GM23338 (cell line): ENCODE results near the gene ANGPT4. TPM values are rescaled to one million over a fixed set of nuclear protein-coding genes. Genes with fewer than 3 reads are reported as not detected.

Source experiments
- ATAC-seq: fragments of 200-7000 bp; cut with Tn5 transposase; 3 replicates; pipeline ENCODE4 v1.9.1; 2020
- DNase-seq: peaks from one replicate; pipeline ENCODE4 v3.0.0-alpha.2; 2015; ENCODE audit warnings: low spot score
- H2AFZ ChIP-seq: fragments of 200-600 bp; sonication (generic); 2 replicates; pipeline ENCODE4 v1.8.0; 2016; ENCODE audit warnings: antibody characterized with exemption, mild to moderate bottlenecking, moderate library complexity
- H3F3A ChIP-seq: fragments of 200-600 bp; sonication (generic); replicated peaks from 2 replicates; pipeline ENCODE4 v1.8.0; 2017; ENCODE audit warnings: antibody characterized with exemption, mixed run types, low read depth
- H3K27ac ChIP-seq: fragments of 200-600 bp; sonication (generic); 2 replicates; pipeline ENCODE4 v1.6.1; 2016; ENCODE audit warnings: low read depth
- H3K27me3 ChIP-seq: fragments of 200-600 bp; sonication (generic); 2 replicates; pipeline ENCODE4 v1.8.0; 2016; ENCODE audit warnings: mild to moderate bottlenecking, mixed run types, moderate library complexity; ENCODE audit not compliant: insufficient read depth
- H3K36me3 ChIP-seq: fragments of 200-600 bp; sonication (generic); 2 replicates; pipeline ENCODE4 v1.8.0; 2016; ENCODE audit warnings: mild to moderate bottlenecking; ENCODE audit not compliant: insufficient read depth
- H3K4me1 ChIP-seq: fragments of 200-600 bp; sonication (generic); 2 replicates; pipeline ENCODE4 v1.8.0; 2016; ENCODE audit warnings: mild to moderate bottlenecking, moderate library complexity; ENCODE audit not compliant: insufficient read depth
- H3K4me2 ChIP-seq: fragments of 200-600 bp; sonication (generic); 2 replicates; pipeline ENCODE4 v1.7.1; 2017; ENCODE audit warnings: mixed run types
- H3K4me3 ChIP-seq: fragments of 200-600 bp; sonication (generic); 2 replicates; pipeline ENCODE4 v1.6.1; 2016; ENCODE audit warnings: mixed run types
- H3K79me2 ChIP-seq: fragments of 200-600 bp; sonication (generic); replicated peaks from 2 replicates; pipeline ENCODE4 v1.8.0; 2017; ENCODE audit warnings: mild to moderate bottlenecking; ENCODE audit not compliant: insufficient read depth
- H3K9me2 ChIP-seq: fragments of 200-600 bp; sonication (generic); 2 replicates; pipeline ENCODE4 v1.8.0; 2017; ENCODE audit not compliant: insufficient read depth
- H4K20me1 ChIP-seq: fragments of 200-600 bp; sonication (generic); replicated peaks from 2 replicates; pipeline ENCODE4 v1.8.0; 2017; ENCODE audit warnings: mild to moderate bottlenecking; ENCODE audit not compliant: insufficient read depth
- H3K27ac Mint-ChIP-seq: 2 replicates; pipeline ENCODE4 v1.8.0; 2020; ENCODE audit warnings: inconsistent platforms, mild to moderate bottlenecking, moderate library complexity, mixed read lengths
- H3K27me3 Mint-ChIP-seq: 3 replicates; pipeline ENCODE4 v1.8.0; 2022; ENCODE audit warnings: low read depth, mild to moderate bottlenecking, moderate library complexity, mixed read lengths, inconsistent platforms; ENCODE audit not compliant: insufficient read depth, poor library complexity
- H3K36me3 Mint-ChIP-seq: 3 replicates; pipeline ENCODE4 v1.8.0; 2021; ENCODE audit warnings: low read depth, mild to moderate bottlenecking, inconsistent platforms, moderate library complexity, mixed read lengths
- H3K4me1 Mint-ChIP-seq: 3 replicates; pipeline ENCODE4 v1.8.0; 2020; ENCODE audit warnings: mild to moderate bottlenecking, inconsistent platforms, mixed read lengths
- H3K4me3 Mint-ChIP-seq: 3 replicates; pipeline ENCODE4 v1.8.0; 2021; ENCODE audit warnings: moderate library complexity, mild to moderate bottlenecking, inconsistent platforms, mixed read lengths
- H3K9me3 Mint-ChIP-seq: 3 replicates; pipeline ENCODE4 v1.8.0; 2020; ENCODE audit warnings: moderate library complexity, mild to moderate bottlenecking, inconsistent platforms, mixed read lengths
- CREB1 ChIP-seq: fragments of 250-450 bp; sonication (Bioruptor Pico); IDR thresholded peaks from 2 replicates; pipeline ENCODE4 v1.5.0; 2020; ENCODE audit warnings: low read depth, mild to moderate bottlenecking, moderate library complexity
- EZH2 ChIP-seq: fragments of 200-600 bp; sonication (generic); IDR thresholded peaks from one replicate; pipeline ENCODE4 v1.8.0; 2017; ENCODE audit warnings: antibody characterized with exemption, mild to moderate bottlenecking, low read depth; ENCODE audit not compliant: unreplicated experiment
- EZH2phosphoT487 ChIP-seq: fragments of 200-600 bp; sonication (generic); IDR thresholded peaks from one replicate; pipeline ENCODE4 v1.8.1; 2018; ENCODE audit warnings: antibody characterized with exemption; ENCODE audit not compliant: unreplicated experiment
- JUNB ChIP-seq: IDR thresholded peaks from one replicate; pipeline ENCODE4 v1.6.1; 2016; ENCODE audit warnings: antibody characterized with exemption; ENCODE audit not compliant: unreplicated experiment
- NANOG ChIP-seq: IDR thresholded peaks from 2 replicates; pipeline ENCODE4 v1.6.1; 2016; ENCODE audit warnings: antibody characterized with exemption, borderline replicate concordance
- POLR2AphosphoS5 ChIP-seq: IDR thresholded peaks from 2 replicates; pipeline ENCODE4 v1.6.1; 2016; ENCODE audit warnings: antibody characterized with exemption, low read depth
- REST ChIP-seq: IDR thresholded peaks from one replicate; pipeline ENCODE4 v1.6.1; 2018; ENCODE audit warnings: antibody characterized with exemption; ENCODE audit not compliant: unreplicated experiment
- STAT1 ChIP-seq: IDR thresholded peaks from one replicate; pipeline ENCODE4 v1.6.1; 2016; ENCODE audit warnings: antibody characterized with exemption; ENCODE audit not compliant: unreplicated experiment
- ZNF114 ChIP-seq: fragments of 250-450 bp; sonication (Bioruptor Pico); IDR thresholded peaks from 2 replicates; pipeline ENCODE4 v1.5.0; 2020; ENCODE audit warnings: mild to moderate bottlenecking, moderate library complexity
- ZNF331 ChIP-seq: fragments of 250-450 bp; sonication (Bioruptor Pico); IDR thresholded peaks from 2 replicates; pipeline ENCODE4 v1.5.0; 2020; ENCODE audit warnings: low read depth, mild to moderate bottlenecking, moderate library complexity
- polyA plus RNA-seq: library from polyadenylated mRNA; unstranded; fragments of >200 nt; fragmentation: Nextera tagmentation; extraction: Ambion mirVana; gene quantifications from 2 replicates; pipeline ENCODE4 v1.2.1, GENCODE V29; 2016
- total RNA-seq: library from RNA; depleted of rRNA; stranded (reverse); fragments of >200 nt; shearing (Covaris generic); gene quantifications from 2 replicates; pipeline ENCODE4 v1.2.3, GENCODE V29; 2014
- TF ChIP-seq, protein P1 (sequence below), 2 experiments: fragments of 200-600 bp in 1 of 2; sonication (generic) in 1 of 2; conservative IDR thresholded peaks; 2 replicates each; pipeline versions ENCODE4 v1.5.1 to v1.6.1; 2016 to 2017; ENCODE audit warnings: antibody characterized with exemption in 2 of 2, low read depth in 2 of 2, mild to moderate bottlenecking in 2 of 2, moderate library complexity in 1 of 2
- TF ChIP-seq, protein P2 (sequence below): IDR thresholded peaks from 2 replicates; pipeline ENCODE4 v1.6.1; 2016; ENCODE audit warnings: antibody characterized with exemption

ANGPT4 gene
- total and polyA plus RNA-seq, 2 experiments from 2014 or later, result 0.17 TPM; not detected in 1

DNA sequence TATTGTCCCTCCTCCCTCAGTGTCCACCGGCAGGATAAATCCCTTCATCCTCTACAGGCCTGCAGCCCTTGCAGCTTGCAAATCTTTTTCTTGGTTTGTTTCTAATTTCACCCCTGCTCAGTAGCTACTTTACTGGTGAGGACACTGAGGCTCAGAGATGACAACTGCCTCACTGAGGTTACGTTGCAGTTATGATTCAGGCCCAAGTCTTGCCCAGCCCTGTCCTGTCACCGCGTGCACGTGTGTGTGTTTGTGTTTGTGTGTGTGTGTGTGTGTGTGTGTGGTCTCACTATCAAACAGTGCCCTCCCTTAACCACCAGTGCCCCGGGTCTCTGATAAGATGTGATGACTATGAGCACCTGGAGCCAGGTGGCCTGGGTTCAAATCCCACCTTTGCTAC, 61.5 kb downstream of the ANGPT4 start (continued):
- no peak for TF ChIP-seq CREB1 (CRISPR knock-in tag)
- TF ChIP-seq, protein P1, sequence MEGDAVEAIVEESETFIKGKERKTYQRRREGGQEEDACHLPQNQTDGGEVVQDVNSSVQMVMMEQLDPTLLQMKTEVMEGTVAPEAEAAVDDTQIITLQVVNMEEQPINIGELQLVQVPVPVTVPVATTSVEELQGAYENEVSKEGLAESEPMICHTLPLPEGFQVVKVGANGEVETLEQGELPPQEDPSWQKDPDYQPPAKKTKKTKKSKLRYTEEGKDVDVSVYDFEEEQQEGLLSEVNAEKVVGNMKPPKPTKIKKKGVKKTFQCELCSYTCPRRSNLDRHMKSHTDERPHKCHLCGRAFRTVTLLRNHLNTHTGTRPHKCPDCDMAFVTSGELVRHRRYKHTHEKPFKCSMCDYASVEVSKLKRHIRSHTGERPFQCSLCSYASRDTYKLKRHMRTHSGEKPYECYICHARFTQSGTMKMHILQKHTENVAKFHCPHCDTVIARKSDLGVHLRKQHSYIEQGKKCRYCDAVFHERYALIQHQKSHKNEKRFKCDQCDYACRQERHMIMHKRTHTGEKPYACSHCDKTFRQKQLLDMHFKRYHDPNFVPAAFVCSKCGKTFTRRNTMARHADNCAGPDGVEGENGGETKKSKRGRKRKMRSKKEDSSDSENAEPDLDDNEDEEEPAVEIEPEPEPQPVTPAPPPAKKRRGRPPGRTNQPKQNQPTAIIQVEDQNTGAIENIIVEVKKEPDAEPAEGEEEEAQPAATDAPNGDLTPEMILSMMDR (conservative IDR thresholded peaks at IDR 0.05; ENCODE audit: low read depth in 2 of 2), result no peak

DNA sequence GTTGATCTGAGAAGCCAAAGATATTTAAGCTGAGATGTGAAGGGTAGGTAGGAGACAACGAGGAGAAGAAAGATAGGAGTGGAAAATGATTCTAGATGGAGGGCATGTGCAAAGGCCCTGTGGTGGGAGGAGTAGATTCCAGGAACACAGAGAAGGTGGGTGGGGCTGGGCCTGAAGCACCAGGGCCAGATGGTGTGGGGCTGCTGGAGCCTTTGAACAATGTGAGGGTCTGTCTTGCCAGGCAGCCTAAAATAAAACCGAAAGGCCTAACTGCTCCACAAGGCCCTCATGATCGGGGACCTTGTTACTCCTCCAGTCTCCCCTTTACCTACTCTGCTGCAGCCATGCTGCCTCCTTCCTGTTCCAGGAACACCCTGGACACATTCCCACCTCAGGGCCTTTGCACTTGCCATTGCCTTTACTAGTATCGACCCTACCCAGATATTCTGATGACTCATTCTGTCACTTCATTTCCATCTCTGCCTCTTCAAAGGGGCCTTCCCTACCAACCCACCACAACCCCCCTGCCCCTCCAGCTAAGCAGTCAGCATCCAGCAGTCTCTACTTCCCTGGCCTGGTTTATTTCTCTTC, 62.6 kb downstream of the ANGPT4 start:
- H3K9me2 ChIP-seq, result no peaks in the 10 kb centered on the region
- Mint-ChIP-seq H3K9me3 (no peaks in the 10 kb centered on the region; the same call in 2 of the 3 replicates), H3K27ac (no peak overlapping the region), H3K36me3 (no peaks in the 10 kb centered on the region), H3K4me1 (no peaks in the 10 kb centered on the region), H3K4me3 (no peak overlapping the region), H3K27me3 (peaks cover 11% of the 10 kb centered on the region)
- no peaks in the 10 kb centered on the region for H3K4me1 ChIP-seq
- H3K79me2 ChIP-seq, result no peaks in the 10 kb centered on the region
- H2AFZ ChIP-seq, result no peak overlapping the region
- H3K36me3 ChIP-seq, result no peaks in the 10 kb centered on the region
- H3F3A ChIP-seq, result no peaks in the 10 kb centered on the region
- H3K4me2 ChIP-seq, result no peak overlapping the region
- H3K27me3 ChIP-seq, result no peaks in the 10 kb centered on the region
- H3K27ac ChIP-seq, result no peak overlapping the region
- DNase-seq (no peak), ATAC-seq (no peak)
- H4K20me1 ChIP-seq, result no peaks in the 10 kb centered on the region
- H3K4me3 ChIP-seq, result no peak overlapping the region
- no peak for TF ChIP-seq EZH2
- TF ChIP-seq NANOG, result no peak
- no peak for TF ChIP-seq ZNF331 (CRISPR knock-in tag)
- no peak for TF ChIP-seq CREB1 (CRISPR knock-in tag)
- TF ChIP-seq JUNB, result no peak
- TF ChIP-seq, protein P2, sequence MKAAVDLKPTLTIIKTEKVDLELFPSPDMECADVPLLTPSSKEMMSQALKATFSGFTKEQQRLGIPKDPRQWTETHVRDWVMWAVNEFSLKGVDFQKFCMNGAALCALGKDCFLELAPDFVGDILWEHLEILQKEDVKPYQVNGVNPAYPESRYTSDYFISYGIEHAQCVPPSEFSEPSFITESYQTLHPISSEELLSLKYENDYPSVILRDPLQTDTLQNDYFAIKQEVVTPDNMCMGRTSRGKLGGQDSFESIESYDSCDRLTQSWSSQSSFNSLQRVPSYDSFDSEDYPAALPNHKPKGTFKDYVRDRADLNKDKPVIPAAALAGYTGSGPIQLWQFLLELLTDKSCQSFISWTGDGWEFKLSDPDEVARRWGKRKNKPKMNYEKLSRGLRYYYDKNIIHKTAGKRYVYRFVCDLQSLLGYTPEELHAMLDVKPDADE, result no peak
- TF ChIP-seq, protein P1 (conservative IDR thresholded peaks at IDR 0.05; ENCODE audit: low read depth in 2 of 2), result no peak
- no peak for TF ChIP-seq REST
- no peak for TF ChIP-seq EZH2phosphoT487
- TF ChIP-seq POLR2AphosphoS5, result no peak
- no peak for TF ChIP-seq STAT1
- no peak for TF ChIP-seq ZNF114
